ENCODE measurements around the gene LY9. TPM values are rescaled to one million over a fixed set of nuclear protein-coding genes. Genes with fewer than 3 reads are reported as not detected.

Gene LY9
- total RNA-seq, 2 donors from 2014 or later: 0.46 to 1.7 TPM

DNA sequence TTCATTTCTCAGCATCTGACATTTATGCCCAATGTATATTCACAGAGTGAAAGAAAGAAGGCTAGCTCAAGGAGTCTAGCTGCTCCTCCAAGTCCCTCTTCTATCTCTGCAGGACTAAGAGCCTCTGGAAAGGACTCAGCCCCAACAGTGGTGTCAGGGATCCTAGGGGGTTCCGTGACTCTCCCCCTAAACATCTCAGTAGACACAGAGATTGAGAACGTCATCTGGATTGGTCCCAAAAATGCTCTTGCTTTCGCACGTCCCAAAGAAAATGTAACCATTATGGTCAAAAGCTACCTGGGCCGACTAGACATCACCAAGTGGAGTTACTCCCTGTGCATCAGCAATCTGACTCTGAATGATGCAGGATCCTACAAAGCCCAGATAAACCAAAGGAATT, 3.7 kb downstream of the LY9 start:
- TF ChIP-seq POLR2A (IDR thresholded peaks at IDR 0.05): no peak
- TF ChIP-seq, protein P1, sequence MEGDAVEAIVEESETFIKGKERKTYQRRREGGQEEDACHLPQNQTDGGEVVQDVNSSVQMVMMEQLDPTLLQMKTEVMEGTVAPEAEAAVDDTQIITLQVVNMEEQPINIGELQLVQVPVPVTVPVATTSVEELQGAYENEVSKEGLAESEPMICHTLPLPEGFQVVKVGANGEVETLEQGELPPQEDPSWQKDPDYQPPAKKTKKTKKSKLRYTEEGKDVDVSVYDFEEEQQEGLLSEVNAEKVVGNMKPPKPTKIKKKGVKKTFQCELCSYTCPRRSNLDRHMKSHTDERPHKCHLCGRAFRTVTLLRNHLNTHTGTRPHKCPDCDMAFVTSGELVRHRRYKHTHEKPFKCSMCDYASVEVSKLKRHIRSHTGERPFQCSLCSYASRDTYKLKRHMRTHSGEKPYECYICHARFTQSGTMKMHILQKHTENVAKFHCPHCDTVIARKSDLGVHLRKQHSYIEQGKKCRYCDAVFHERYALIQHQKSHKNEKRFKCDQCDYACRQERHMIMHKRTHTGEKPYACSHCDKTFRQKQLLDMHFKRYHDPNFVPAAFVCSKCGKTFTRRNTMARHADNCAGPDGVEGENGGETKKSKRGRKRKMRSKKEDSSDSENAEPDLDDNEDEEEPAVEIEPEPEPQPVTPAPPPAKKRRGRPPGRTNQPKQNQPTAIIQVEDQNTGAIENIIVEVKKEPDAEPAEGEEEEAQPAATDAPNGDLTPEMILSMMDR (IDR thresholded peaks at IDR 0.05): no peak
- no peak for TF ChIP-seq POLR2AphosphoS5 (IDR thresholded peaks at IDR 0.05)
- Histone ChIP-seq H3K27me3 (replicated peaks; ENCODE audit: insufficient read depth) (no peaks in the 10 kb centered on the region), H3K36me3 (no peaks in the 10 kb centered on the region), H3K4me1 (replicated peaks) (no peaks in the 10 kb centered on the region), H3K27ac (no peak overlapping the region), H3K4me3 (no peak overlapping the region), H3K9me3 (no peaks in the 10 kb centered on the region)
- intact Hi-C loops (cut with DNase I): no loop called here
- WGBS: 94% methylated on average over 5 of the region's 5 CpGs
- no peak for DNase-seq (ENCODE audit: low spot score)

GRCh38 chr1:160800142-160800541, 4.2 kb downstream of the LY9 start:
- TF ChIP-seq POLR2A (IDR thresholded peaks at IDR 0.05) (no peak), POLR2AphosphoS5 (IDR thresholded peaks at IDR 0.05) (no peak)
- TF ChIP-seq, protein P1 (IDR thresholded peaks at IDR 0.05): no peak
- H3K9me3 ChIP-seq: no peaks in the 10 kb centered on the region
- 100% methylated on average over 1 of the region's 1 CpG for WGBS
- no peak overlapping the region for H3K27ac ChIP-seq
- no peaks in the 10 kb centered on the region for H3K27me3 ChIP-seq (replicated peaks; ENCODE audit: insufficient read depth)
- DNase-seq (ENCODE audit: low spot score): no peak
- intact Hi-C loops (cut with DNase I): no loop called here
- no peaks in the 10 kb centered on the region for H3K4me1 ChIP-seq (replicated peaks)
- H3K36me3 ChIP-seq: no peaks in the 10 kb centered on the region
- H3K4me3 ChIP-seq: no peak overlapping the region

- intact Hi-C loops (cut with DNase I): no loop called here
- Histone ChIP-seq H3K27ac (no peak overlapping the region), H3K4me3 (no peak overlapping the region), H3K9me3 (no peaks in the 10 kb centered on the region), H3K27me3 (replicated peaks; ENCODE audit: insufficient read depth) (no peaks in the 10 kb centered on the region), H3K4me1 (replicated peaks) (no peaks in the 10 kb centered on the region), H3K36me3 (no peaks in the 10 kb centered on the region)
- no peak for DNase-seq (ENCODE audit: low spot score)
- 56% methylated on average over 4 of the region's 4 CpGs for WGBS
- TF ChIP-seq POLR2A (IDR thresholded peaks at IDR 0.05) (no peak), POLR2AphosphoS5 (IDR thresholded peaks at IDR 0.05) (no peak)
- TF ChIP-seq, protein P1 (IDR thresholded peaks at IDR 0.05): no peak
Measured at GRCh38 chr1:160800645-160801408, 4.9 kb downstream of the LY9 start.

DNA sequence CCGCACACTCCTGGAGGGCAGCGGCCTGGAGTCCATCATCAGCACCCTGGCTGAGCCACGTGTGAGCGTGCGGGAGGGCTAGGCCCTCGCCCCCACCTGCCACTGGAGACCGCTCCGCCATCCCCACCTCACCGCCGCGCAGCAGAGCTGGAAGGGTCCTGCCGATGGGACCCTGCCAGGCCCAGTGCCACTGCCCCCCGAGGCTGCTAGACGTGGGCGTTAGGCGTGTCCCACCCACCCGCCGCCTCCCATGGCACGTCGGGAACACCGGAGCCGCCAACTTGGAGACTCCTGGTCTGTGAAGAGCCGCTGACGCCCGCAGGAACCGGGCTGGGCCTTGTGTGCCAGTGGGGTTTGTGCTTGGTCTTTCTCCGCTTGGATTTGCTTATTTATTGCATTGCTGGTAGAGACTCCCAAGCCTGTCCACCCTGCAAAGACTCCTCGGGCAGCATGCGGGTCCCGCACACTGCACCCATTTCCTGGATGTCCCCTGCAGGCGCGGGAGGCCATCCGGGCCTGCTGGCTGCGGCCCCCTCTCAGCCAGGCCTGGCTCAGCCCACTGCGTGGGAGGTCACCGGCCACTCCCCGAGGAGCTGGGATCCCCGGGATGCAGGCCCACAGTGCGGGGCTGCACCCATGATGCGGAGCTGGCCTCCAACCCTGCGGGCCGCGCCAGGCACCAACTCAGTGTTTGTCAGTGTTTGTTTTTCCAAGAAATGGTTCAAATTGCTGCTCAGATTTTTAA, 6.0 kb downstream of the LY9 start:
- WGBS: 93% methylated on average over 38 of the region's 43 CpGs
- H3K4me3 ChIP-seq: no peak overlapping the region
- no peaks in the 10 kb centered on the region for H3K36me3 ChIP-seq
- no peaks in the 10 kb centered on the region for H3K27me3 ChIP-seq (replicated peaks; ENCODE audit: insufficient read depth)
- no peaks in the 10 kb centered on the region for H3K9me3 ChIP-seq
- DNase-seq (ENCODE audit: low spot score): no peak
- intact Hi-C loops (cut with DNase I): no loop called here
- TF ChIP-seq POLR2A (IDR thresholded peaks at IDR 0.05) (no peak), POLR2AphosphoS5 (IDR thresholded peaks at IDR 0.05) (no peak)
- TF ChIP-seq, protein P1 (IDR thresholded peaks at IDR 0.05): no peak
- no peaks in the 10 kb centered on the region for H3K4me1 ChIP-seq (replicated peaks)
- no peak overlapping the region for H3K27ac ChIP-seq

Data from prostate gland (tissue), 2 donors.